HEK293 (cell line): ENCODE results near the gene SAMD14.

ENCODE experiments used
- CTCF ChIA-PET: fragments of 350-600 bp; formaldehyde crosslinking; extraction: SDS; loops from one replicate; lab custom pipeline; 2021; ENCODE audit warnings: antibody characterized with exemption; lab: Yijun Ruan, JAX
- POLR2A ChIA-PET: fragments of 300-600 bp; formaldehyde crosslinking; extraction: SDS; loops from one replicate; lab custom pipeline; 2020; ENCODE audit warnings: antibody characterized with exemption, inconsistent platforms; lab: Yijun Ruan, JAX
- H3K27ac ChIP-seq: fragments of 200-500 bp; sonication (Bioruptor generic); 2 replicates; pipeline ENCODE4 v1.5.1; 2014; ENCODE audit warnings: low read depth, low read length, control low read depth, inconsistent platforms; ENCODE audit errors: extremely low read depth
- H3K36me3 ChIP-seq, 2 experiments: fragments of 200-500 bp in 1 of 2; sonication (Bioruptor generic) in 1 of 2; 1 replicate in 1 of 2; 2 replicates in 1 of 2; pipeline ENCODE4 v1.5.1; 2014 to 2017; ENCODE audit warnings: inconsistent platforms in 2 of 2, low read length in 2 of 2; ENCODE audit not compliant: control insufficient read depth in 2 of 2, insufficient read depth in 1 of 2
- H3K4me1 ChIP-seq: fragments of 200-500 bp; sonication (Bioruptor generic); 2 replicates; pipeline ENCODE4 v1.5.1; 2014; ENCODE audit warnings: mild to moderate bottlenecking, low read length, inconsistent platforms; ENCODE audit not compliant: control insufficient read depth, insufficient read depth
- H3K4me3 ChIP-seq: 2 replicates; pipeline ENCODE4 v1.5.1; 2011; ENCODE audit warnings: low read depth, mild to moderate bottlenecking, control low read depth, low read length, moderate library complexity
- H3K9me3 ChIP-seq: fragments of 200-500 bp; sonication (Bioruptor generic); 2 replicates; pipeline ENCODE4 v1.5.1; 2014; ENCODE audit warnings: low read depth, low read length, inconsistent platforms; ENCODE audit not compliant: control insufficient read depth, insufficient read depth
- BCL6B ChIP-seq: fragments of 450-650 bp; formaldehyde crosslinking; IDR thresholded peaks from 2 replicates; pipeline ENCODE4 v1.5.1; 2017; ENCODE audit warnings: missing biosample characterization, missing genetic modification characterization
- ELK4 ChIP-seq: IDR thresholded peaks from 2 replicates; pipeline ENCODE4 v1.6.1; 2011; ENCODE audit warnings: mild to moderate bottlenecking, low read depth, low read length, borderline replicate concordance
- GFI1B ChIP-seq: fragments of 450-650 bp; formaldehyde crosslinking; IDR thresholded peaks from 2 replicates; pipeline ENCODE4 v1.5.1; 2016; ENCODE audit warnings: missing biosample characterization, missing genetic modification characterization
- HIC1 ChIP-seq: fragments of 450-650 bp; formaldehyde crosslinking; IDR thresholded peaks from 2 replicates; pipeline ENCODE4 v1.5.1; 2016; ENCODE audit warnings: missing biosample characterization, missing genetic modification characterization
- KLF1 ChIP-seq: fragments of 450-650 bp; formaldehyde crosslinking; IDR thresholded peaks from 2 replicates; pipeline ENCODE4 v1.5.1; 2016; ENCODE audit warnings: missing biosample characterization, missing genetic modification characterization
- MYNN ChIP-seq: fragments of 450-650 bp; formaldehyde crosslinking; IDR thresholded peaks from 2 replicates; pipeline ENCODE4 v1.5.1; 2016; ENCODE audit warnings: missing biosample characterization, missing genetic modification characterization, borderline replicate concordance
- PBX3 ChIP-seq: sonication (generic); formaldehyde crosslinking; IDR thresholded peaks from 2 replicates; pipeline ENCODE4 v1.8.1; 2022; ENCODE audit warnings: mild to moderate bottlenecking, moderate library complexity, missing genetic modification reagents
- PRDM6 ChIP-seq: fragments of 450-650 bp; formaldehyde crosslinking; IDR thresholded peaks from 2 replicates; pipeline ENCODE4 v1.5.1; 2017; ENCODE audit warnings: missing biosample characterization, missing genetic modification characterization
- TRIM28 ChIP-seq: IDR thresholded peaks from 2 replicates; pipeline ENCODE4 v1.6.1; 2011; ENCODE audit warnings: low read length, control low read depth, borderline replicate concordance
- ZBTB49 ChIP-seq: fragments of 450-650 bp; formaldehyde crosslinking; IDR thresholded peaks from 2 replicates; pipeline ENCODE4 v1.5.1; 2016; ENCODE audit warnings: missing biosample characterization, missing genetic modification characterization, low read depth
- ZFHX2 ChIP-seq: fragments of 450-650 bp; formaldehyde crosslinking; conservative IDR thresholded peaks from 2 replicates; pipeline ENCODE4 v1.5.1; 2016; ENCODE audit warnings: missing biosample characterization, missing genetic modification characterization
- ZFP37 ChIP-seq: fragments of 450-650 bp; formaldehyde crosslinking; IDR thresholded peaks from 2 replicates; pipeline ENCODE4 v1.5.1; 2016; ENCODE audit warnings: missing biosample characterization, missing genetic modification characterization
- ZIC2 ChIP-seq: fragments of 450-650 bp; formaldehyde crosslinking; IDR thresholded peaks from 2 replicates; pipeline ENCODE4 v1.5.1; 2016; ENCODE audit warnings: missing biosample characterization, missing genetic modification characterization
- ZNF140 ChIP-seq: fragments of 450-650 bp; formaldehyde crosslinking; IDR thresholded peaks from 2 replicates; pipeline ENCODE4 v1.5.1; 2016; ENCODE audit warnings: missing biosample characterization, missing genetic modification characterization
- ZNF211 ChIP-seq: fragments of 450-650 bp; formaldehyde crosslinking; IDR thresholded peaks from 2 replicates; pipeline ENCODE4 v1.5.1; 2016; ENCODE audit warnings: low read depth, missing biosample characterization, missing genetic modification characterization
- ZNF274 ChIP-seq, 2 experiments: fragments of 200-500 bp in 1 of 2; fragments of 450-650 bp in 1 of 2; sonication (Bioruptor generic) in 1 of 2; formaldehyde crosslinking in 1 of 2; IDR thresholded peaks; 2 replicates each; pipeline versions ENCODE4 v1.5.1 to v1.6.1; 2014 to 2016; ENCODE audit warnings: borderline replicate concordance in 1 of 2, inconsistent platforms in 1 of 2, low read length in 1 of 2, missing biosample characterization in 1 of 2, missing genetic modification characterization in 1 of 2
- ZNF335 ChIP-seq: fragments of 450-650 bp; formaldehyde crosslinking; conservative IDR thresholded peaks from 2 replicates; pipeline ENCODE4 v1.5.1; 2016; ENCODE audit warnings: missing biosample characterization, missing genetic modification characterization
- ZNF341 ChIP-seq: fragments of 450-650 bp; formaldehyde crosslinking; IDR thresholded peaks from 2 replicates; pipeline ENCODE4; 2016; ENCODE audit warnings: low read depth, missing biosample characterization, missing genetic modification characterization
- ZNF423 ChIP-seq: fragments of 450-650 bp; formaldehyde crosslinking; IDR thresholded peaks from 2 replicates; pipeline ENCODE4 v1.5.1; 2016; ENCODE audit warnings: missing biosample characterization, missing genetic modification characterization
- ZNF558 ChIP-seq: fragments of 450-650 bp; formaldehyde crosslinking; IDR thresholded peaks from 2 replicates; pipeline ENCODE4 v1.5.1; 2016; ENCODE audit warnings: missing biosample characterization, missing genetic modification characterization
- ZNF585B ChIP-seq: fragments of 450-650 bp; formaldehyde crosslinking; IDR thresholded peaks from 2 replicates; pipeline ENCODE4 v1.5.1; 2016; ENCODE audit warnings: missing biosample characterization, missing genetic modification characterization
- ZNF600 ChIP-seq: fragments of 450-650 bp; formaldehyde crosslinking; IDR thresholded peaks from 2 replicates; pipeline ENCODE4 v1.5.1; 2016; ENCODE audit warnings: missing biosample characterization, missing genetic modification characterization
- ZNF610 ChIP-seq: fragments of 450-650 bp; formaldehyde crosslinking; IDR thresholded peaks from 2 replicates; pipeline ENCODE4 v1.5.1; 2016; ENCODE audit warnings: missing biosample characterization, missing genetic modification characterization, borderline replicate concordance
- ZNF670 ChIP-seq: fragments of 450-650 bp; formaldehyde crosslinking; IDR thresholded peaks from 2 replicates; pipeline ENCODE4 v1.5.1; 2016; ENCODE audit warnings: missing biosample characterization, missing genetic modification characterization, low read depth
- ZNF747 ChIP-seq: fragments of 450-650 bp; formaldehyde crosslinking; IDR thresholded peaks from 2 replicates; pipeline ENCODE4 v1.5.1; 2016; ENCODE audit warnings: missing biosample characterization, missing genetic modification characterization
- ZNF776 ChIP-seq: fragments of 450-650 bp; formaldehyde crosslinking; IDR thresholded peaks from 2 replicates; pipeline ENCODE4 v1.5.0; 2017; ENCODE audit warnings: missing biosample characterization, missing genetic modification characterization, borderline replicate concordance

SAMD14 gene

GRCh38 chr17:50101346-50102163 lies 28.4 kb downstream of the SAMD14 start (continued):
- TF ChIP-seq ZNF274 (IDR thresholded peaks at IDR 0.05; ENCODE audit: low read length) = no peak
- TF ChIP-seq ZNF274 (tag by site-specific recombination; IDR thresholded peaks at IDR 0.05; ENCODE audit: borderline replicate concordance) = no peak
- no peak; the same call in 1 of the 2 replicates for TF ChIP-seq ZNF747 (tag by site-specific recombination)
- no peak for TF ChIP-seq ZNF558 (tag by site-specific recombination)
- no peak for TF ChIP-seq ZNF776
- 0 out of 2 replicates have a peak, but pooled peaks have one; percentile 34 for TF ChIP-seq ZNF423 (tag by site-specific recombination)
- no peak for TF ChIP-seq PBX3
- TF ChIP-seq ZBTB49 (tag by site-specific recombination) = no peak
- TF ChIP-seq MYNN = no peak
- TF ChIP-seq ZNF140 (tag by site-specific recombination) = no peak
- no peak for TF ChIP-seq TRIM28
- no peak for TF ChIP-seq ZFP37 (tag by site-specific recombination)
- no peak for TF ChIP-seq ZNF585B (tag by site-specific recombination)

- POLR2A ChIA-PET = interaction anchor here (0.8 kb wide), 1 partner anchor 50 kb away, joined by 3 read pairs; no protein-coding TSS in a partner anchor
- H3K36me3 ChIP-seq = peaks cover 0 to 65% of the 10 kb centered on the region in 2 experiments; a peak in 1 of 3 replicates
- H3K27ac ChIP-seq = no peak overlapping the region
- H3K4me1 ChIP-seq = peaks cover 7% of the 10 kb centered on the region
- CTCF ChIA-PET = interaction anchor here (0.5 to 3.2 kb wide), 6 partner anchors 9 to 208 kb away, joined by 3 to 16 read pairs (median 3); no protein-coding TSS in a partner anchor
- no peak overlapping the region for H3K4me3 ChIP-seq
- no peaks in the 10 kb centered on the region for H3K9me3 ChIP-seq
- TF ChIP-seq BCL6B (tag by site-specific recombination) (no peak), ZNF211 (no peak), MYNN (no peak), GFI1B (no peak), PRDM6 (no peak), ELK4 (no peak), KLF1 (no peak), ZNF341 (no peak), ZIC2 (tag by site-specific recombination) (no peak), ZFHX2 (tag by site-specific recombination) (no peak), ZNF670 (tag by site-specific recombination) (no peak), HIC1 (tag by site-specific recombination) (no peak), ZNF600 (tag by site-specific recombination) (peak; percentile 68), ZNF335 (0 out of 2 replicates have a peak, but pooled peaks have one; percentile 11), ZNF610 (tag by site-specific recombination) (no peak)
These were observed 29.0 kb downstream of the SAMD14 start for GRCh38 chr17:50100921-50101345.
